CD4-positive, alpha-beta T cell treated with Interleukin-21 for 1 hour (primary cell): ENCODE data around the gene TXNDC16.
"Not testable (repeated sequence)": the region's sequence is repeated elsewhere in the genome, so short reads cannot be mapped to it uniquely, and the experiment has no call there.

ENCODE experiments used
- DNase-seq: peaks from one replicate; pipeline ENCODE4 v3.0.0-alpha.2; 2020

The TXNDC16 gene

DNA sequence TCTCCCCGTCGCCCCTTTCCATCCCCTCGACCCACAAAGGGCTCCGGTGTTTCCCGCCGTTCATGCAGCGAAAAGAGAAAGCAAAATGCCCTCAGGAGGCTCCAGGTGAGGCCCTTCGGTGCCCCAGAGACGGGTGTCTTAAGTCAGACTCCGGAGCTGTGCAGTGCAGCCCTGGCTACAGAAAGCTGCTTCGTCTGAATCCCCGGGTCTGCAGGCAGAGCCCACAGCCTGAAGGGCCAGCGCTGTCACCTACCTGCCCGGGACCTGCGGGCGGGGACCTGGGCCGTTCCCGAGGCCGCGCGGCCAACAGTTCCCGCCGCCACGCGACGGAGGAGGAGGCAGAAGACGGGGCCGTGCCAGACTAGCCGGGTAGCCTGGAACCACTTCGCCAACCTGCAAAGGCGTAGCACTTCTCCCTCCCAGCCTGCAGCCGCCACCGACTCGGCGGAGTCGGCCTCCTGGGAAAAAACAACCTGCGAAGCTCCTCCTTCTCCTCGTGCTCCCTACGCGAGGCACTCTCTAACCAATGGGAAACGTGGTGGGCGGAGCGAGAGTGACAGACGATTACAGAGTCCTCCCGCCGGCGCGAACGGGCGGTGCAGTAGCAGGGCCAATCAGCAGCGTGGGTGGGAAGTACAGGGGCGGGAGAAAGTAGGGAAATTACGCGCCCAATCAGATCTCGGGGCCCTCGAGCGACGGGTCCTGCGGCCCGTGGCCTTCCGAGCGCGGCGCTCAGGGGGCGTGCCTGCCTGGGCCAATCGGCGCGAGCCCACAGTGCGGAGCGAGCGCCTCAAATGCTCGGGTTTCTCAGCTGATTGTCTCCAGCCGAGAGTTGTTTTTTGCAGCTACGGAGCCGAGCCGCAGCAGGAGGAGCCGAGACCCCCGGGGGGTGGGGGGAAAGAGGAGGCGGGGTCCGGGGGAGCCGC, at the start of gene TXNDC16, which contains the start of gene GPR137C:
TXNDC16 (minus strand) TSS at position 443 of the 926 bp plus-strand sequence. CDS start 8,948 bp downstream, outside the sequence.
GPR137C (plus strand) TSS at position 774 of the 926 bp plus-strand sequence. CDS start 312 bp downstream, outside the sequence.
- peak; percentile 99 for DNase-seq

DNA sequence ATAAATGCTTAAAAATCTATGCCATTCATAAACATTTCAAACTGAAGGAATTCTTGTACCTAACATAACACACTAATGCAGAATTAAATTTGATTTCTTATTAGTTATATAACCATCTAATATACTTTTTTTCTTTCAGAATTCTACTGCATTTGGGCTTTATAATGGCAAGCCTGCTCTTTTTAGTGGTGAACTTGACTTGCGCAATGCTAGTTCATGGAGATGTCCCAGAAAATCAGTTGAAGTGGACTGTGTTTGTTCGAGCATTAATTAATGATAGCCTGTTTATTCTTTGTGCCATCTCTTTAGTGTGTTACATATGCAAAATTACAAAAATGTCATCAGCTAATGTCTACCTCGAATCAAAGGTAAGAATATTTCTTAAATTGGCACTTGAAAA, 47.7 kb upstream of the TXNDC16 start:
- no peak for DNase-seq

DNA sequence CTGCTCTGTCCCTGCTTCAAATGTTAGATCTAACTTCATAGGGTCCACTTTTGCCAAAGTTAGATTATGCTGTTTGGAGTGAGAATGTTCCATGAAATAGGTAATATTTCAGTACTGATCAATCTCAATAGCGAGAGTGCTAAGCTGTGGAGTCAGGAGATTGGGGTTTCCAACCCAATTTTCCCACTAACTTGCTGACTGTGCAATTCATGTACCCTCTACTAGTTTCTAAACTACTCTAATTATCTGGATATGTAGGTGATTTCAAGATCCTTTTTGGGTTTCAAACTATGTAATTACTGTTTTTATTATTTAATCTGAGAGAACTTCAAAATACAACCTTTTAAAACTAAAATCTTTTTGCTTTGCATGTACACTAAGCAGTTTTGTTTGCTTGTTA, 46.3 kb upstream of the TXNDC16 start:
- DNase-seq = no peak

GRCh38 chr14:52596861-52597260, 44.6 kb upstream of the TXNDC16 start:
- DNase-seq = no peak

DNA sequence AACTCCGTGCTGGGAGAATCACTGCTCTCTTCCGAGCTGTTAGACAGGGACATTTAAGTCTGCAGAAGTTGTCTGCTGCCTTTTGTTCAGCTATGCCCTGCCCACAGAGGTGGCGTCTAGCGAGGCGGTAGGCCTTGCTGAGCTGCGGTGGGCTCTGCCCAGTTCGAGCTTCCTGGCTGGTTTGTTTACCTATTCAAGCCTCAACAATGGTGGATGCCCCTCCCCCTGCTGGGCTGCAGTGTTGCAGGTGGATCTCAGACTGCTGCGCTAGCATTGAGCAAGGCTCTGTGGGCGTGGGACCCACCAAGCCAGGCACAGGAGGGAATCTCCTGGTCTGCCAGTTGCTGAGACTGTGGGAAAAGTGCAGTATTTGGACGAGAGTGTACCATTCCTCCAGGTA, 44.0 kb upstream of the TXNDC16 start:
- DNase-seq = no peak

GRCh38 chr14:52590318-52590717, 38.0 kb upstream of the TXNDC16 start:
- DNase-seq = no peak

GRCh38 chr14:52589646-52590045, 37.3 kb upstream of the TXNDC16 start:
- no peak for DNase-seq

DNA sequence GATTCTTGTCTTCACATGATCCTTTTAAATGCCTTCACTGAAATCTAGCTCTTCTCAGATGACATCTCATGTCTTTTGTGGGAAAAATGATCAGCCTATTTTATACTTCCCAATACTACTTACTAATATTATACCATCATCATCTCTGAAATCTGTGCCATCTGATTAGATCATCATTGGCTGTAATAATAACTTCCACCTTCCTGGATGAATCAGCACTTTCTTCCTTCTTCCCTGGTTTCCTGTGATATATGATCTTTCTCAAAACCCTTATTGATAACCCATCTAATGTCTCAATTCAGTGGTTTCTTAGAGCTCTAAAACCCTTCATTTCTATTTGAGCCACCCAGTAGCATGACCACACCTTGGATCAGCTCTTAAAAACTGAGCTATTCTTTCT, 31.2 kb upstream of the TXNDC16 start:
- DNase-seq = no peak

DNA sequence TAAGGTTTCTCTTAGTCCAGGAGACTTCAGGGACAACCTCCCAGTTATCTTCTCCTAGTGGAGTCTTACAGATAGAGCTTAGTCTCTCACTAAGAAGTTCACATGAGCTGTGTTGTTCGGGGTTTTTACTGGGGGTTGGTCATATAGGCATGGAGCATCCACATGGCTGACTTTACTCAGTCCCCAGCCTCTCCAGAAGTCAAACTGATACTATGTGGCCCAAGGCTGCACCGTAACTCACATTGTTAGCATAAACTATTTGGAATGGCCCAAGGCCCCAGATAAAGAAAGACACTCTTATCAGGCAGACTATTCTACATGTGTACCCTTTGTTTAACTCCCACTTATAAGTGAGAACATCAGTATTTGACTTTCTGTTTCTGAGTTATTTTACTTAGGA, 23.6 kb upstream of the TXNDC16 start:
- no peak for DNase-seq

GRCh38 chr14:52568454-52568853, 16.1 kb upstream of the TXNDC16 start:
- not testable (repeated sequence) for DNase-seq

GRCh38 chr14:52563120-52563519, 10.8 kb upstream of the TXNDC16 start:
- no peak for DNase-seq

DNA sequence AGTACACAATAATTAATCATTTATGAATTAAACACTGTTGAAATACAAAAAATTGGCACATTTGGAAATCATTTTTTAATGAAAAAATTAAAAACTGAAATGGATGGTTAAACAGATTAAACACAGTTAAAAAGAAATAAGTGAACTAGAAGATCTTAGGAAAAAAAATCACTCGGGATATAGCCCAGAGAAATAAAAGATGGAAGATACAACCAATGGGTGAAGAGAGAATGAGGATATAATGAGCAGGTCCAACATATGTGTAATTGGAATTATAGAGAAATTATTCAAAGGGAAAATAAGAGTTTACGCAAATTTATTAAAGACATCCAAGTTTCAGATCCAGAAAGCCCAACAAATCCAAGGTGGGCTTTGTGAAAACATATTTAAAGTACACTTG, 6.4 kb upstream of the TXNDC16 start:
- DNase-seq = no peak

- peak; percentile 85 for DNase-seq
Measured at GRCh38 chr14:52553671-52554575, 1.6 kb upstream of the TXNDC16 start.

GRCh38 chr14:52553002-52553670, 831 bp upstream of the TXNDC16 start:
- DNase-seq = no peak

GRCh38 chr14:52551696-52552062, 626 bp downstream of the TXNDC16 start:
- peak; percentile 21 for DNase-seq

DNA sequence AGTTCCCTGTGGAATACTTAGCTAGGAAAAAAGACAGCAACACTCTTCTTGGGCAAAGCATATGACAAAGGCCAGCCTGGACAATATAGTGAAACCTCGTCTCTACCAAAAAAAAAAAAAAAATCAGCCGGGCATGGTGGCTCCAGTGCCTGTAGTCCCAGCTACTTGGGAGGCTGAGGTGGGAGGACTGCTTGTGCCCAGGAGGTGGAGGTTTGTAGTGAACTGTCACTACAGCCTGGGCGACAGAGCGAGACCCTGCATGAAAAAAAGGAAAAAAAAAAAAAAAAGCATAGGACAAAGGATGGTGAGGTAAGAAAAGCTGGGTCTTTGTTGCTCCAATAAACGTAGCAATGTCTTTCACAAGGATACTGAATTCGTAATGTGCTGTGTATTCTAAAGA, 1.1 kb downstream of the TXNDC16 start:
- no peak for DNase-seq

DNA sequence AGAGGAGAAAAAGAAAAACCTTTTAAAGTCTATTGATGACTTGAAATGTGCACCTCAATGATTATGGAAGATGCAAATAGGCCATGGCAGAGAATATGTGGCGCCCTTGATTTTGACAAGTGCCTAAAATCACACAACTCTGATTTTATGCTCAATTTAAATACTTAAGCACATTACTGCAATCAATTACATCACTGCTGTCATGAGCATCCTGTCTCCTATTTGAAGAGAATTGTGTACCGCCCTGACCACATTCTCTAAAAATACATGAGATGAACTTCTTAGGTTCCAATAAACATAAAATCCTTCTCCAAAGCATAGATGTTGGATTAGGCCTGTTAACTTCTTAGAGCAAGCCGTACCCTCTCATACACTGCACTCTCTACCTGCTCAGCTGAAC, 1.6 kb downstream of the TXNDC16 start:
- no peak for DNase-seq

DNA sequence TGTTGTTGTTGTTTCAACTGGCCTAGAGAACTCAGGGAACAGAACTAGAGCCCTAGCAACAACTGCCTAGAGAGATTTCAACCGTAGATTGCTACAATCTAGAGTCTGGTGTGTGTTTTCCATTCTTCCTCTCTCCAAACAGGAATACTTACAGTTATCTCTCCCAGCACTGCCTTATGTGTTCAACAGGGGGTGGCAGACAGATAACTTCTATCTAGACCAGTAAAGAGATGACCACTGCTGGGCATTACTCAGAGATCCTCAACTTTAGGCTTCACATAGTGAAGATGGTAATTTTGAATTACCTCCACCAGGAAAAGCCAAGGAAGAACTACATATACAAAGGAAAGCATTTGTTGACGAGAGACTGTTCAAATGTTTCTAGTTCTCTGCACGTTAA, 4.8 kb downstream of the TXNDC16 start:
- DNase-seq = no peak

DNA sequence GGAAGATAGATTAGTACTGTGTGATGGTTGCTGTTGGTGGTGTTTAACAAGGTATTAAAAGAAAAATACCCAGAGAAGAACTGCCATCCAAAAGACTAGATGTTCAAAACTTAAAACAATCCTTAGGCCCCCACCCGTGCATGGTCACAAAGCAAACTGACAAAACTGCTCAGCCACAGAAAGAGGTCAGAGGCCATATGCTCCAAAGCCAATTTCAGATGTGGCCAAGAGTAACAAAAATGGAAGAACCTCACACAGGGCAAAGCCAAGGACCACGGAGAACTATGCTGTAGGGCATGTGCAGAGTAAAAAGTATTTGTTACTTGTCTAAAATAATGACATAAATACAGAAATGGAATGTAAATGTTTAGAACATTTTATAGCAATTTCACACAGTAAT, 5.3 kb downstream of the TXNDC16 start:
- no peak for DNase-seq

DNA sequence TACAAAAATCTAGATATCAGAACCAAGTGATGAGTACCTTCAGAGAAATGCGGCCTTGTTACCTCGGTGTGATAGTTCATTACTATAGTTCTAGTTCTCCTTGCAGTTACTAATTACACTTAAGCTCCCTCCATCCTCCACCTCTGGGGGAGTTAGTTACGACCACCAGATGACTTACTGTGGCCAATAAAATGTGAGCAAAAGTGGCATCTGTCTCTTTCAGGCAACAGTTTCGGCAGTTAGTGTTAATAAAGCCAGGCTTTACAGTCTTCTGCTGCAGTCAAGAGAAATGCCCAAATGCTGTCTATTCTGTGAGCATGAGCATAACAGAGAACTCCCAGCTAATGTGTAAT, 6.0 kb downstream of the TXNDC16 start:
- no peak for DNase-seq

DNA sequence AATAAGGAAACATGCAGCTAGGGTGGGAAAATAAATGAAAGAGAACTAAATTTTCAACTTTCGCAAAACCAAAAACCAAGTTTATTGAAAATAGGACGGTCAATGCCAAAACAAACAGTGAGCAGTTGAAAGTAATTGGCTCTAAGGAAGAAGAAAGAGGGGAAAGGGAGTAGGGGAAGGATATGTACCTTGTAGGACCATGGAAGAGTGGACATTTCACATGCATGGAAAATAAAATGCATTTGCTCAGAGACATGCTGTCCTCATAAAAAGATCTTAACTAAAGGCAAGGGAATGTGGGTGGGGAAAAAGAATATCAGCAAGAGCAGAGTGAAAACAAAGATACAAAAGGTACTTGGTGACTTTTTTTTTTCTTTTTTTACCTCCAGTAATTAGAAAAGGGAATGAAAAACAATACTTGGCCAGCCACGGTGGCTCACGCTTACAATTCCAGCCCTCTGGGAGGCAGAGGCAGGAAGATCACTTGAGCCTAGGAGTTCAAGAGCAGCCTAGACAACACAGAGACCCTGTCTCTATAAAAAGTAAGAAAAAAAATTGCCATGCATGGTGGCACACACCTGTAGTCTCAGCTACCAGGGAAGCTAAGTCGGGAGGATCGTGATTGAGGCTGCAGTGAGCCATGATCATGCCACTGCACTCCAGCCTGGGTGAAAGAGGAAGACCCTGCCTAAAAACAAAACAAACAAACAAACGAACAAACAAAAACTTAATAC, 6.6 kb downstream of the TXNDC16 start:
- DNase-seq = no peak

- DNase-seq = no peak
Measured at GRCh38 chr14:52538623-52539022, 13.7 kb downstream of the TXNDC16 start.
